ENCODE data around the gene DMD.

The DMD gene

DNA sequence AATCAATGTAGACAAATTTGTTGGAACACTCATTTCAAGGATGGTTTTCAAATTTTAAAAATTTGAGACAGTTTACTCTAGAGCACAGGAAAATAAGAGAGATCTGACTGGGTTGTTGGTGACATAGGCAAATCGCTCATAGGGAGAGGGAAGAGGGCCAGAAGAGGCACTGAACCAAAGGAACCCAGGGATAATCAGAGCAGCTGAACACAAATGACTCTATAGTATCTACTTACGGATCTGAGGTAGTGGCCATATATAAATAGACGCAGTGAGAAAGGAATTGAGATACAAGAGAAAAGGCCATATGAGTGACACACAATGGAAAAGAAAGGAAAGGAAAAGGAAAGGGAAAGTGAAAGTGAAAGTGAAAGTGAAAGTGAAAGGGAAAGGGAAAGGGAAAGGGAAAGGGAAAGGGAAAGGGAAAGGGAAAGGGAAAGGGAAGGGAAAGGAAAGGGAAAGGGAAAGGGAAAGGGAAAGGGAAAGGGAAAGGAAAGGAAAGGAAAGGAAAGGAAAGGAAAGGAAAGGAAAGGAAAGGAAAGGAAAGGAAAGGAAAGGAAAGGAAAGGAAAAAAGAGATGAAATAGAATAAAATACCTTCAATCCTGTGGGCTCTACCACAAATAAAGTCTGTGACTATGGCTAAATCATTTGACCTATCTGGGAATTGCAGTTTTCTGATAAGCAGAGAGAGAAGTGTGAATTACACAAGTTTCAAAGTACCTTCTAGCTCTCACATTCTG, 759.2 kb downstream of the DMD start:
- DNase-seq: peak in 2 of 3 donors; percentile 3 to 45

GRCh38 chrX:32448945-32449344, 762.4 kb downstream of the DMD start:
- no peak for DNase-seq

DNA sequence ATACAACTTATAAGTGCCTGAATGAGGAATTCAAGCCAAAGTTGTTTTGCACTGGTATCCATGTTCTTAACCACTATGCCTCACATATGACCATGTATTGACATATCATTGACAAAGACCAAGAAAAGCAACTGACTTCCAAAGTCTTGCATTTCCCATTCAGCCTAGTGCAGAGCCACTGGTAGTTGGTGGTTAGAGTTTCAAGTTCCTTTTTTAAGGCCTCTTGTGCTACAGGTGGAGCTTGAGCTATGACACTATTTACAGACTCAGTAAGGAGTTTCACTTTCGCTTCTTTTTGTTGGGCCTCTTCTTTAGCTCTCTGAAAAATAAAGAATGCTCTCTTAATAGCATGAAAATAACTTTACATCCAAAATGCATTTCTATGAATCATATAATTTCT, 763.0 kb downstream of the DMD start:
- peak; percentile 22 to 59 (median 29) for DNase-seq

- no peak for DNase-seq
Measured at GRCh38 chrX:32447640-32448039, 763.7 kb downstream of the DMD start.

GRCh38 chrX:32443841-32444240, 767.5 kb downstream of the DMD start:
- DNase-seq: no peak

GRCh38 chrX:32421266-32421665, 790.1 kb downstream of the DMD start:
- no peak for DNase-seq

DNA sequence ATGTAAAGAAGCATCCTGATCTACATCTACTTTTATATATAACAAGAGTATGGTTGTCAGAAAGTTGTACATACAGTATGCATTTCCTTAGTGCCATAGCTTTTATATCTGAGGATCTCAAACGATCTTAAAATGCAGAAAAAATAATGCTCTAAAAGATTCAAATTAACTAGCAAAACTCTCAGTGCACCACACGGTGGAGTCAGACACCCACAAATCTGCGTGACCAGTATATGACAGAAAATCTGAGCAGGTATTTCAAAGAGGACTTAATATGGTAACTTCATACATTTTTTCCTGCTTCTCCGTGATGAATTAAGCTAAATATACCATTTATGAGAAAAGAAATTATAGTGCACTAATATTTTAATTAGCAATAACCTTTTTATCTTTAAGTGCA, 803.0 kb downstream of the DMD start:
- peak in 2 of 3 donors; percentile 0 to 1 for DNase-seq

DNA sequence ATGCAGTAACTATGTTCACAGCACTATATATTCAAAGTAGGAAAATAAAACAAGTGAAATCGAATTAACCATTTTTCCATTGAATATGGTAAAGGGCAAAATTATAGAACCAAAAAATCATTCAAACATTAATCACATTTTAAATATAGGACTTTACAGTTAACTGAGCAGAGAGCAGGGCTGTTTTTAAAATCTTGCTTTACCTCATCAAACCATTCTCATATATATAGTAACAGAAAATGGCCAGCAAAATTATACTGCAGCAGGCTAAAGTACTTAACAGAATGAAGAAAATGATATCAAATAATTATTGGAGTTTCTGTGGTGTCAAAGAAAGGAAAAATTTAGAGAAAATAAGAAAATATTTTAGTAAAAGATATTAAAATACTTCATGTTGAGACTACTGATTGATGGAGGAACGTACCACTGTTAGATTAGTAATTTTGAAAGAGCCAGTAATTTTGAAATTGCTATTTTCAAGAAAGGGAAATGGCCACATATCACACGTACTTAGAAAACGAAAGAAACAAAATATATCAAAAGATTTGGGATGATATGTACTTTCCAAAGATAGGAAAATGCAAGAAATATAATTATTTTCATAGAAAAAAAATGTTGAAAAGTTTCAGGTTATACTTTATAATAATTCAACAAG, 813.7 kb downstream of the DMD start:
- DNase-seq: no peak

- no peak for DNase-seq
Measured at GRCh38 chrX:32395878-32396277, 815.5 kb downstream of the DMD start.

GRCh38 chrX:32392655-32393054, 818.7 kb downstream of the DMD start:
- DNase-seq: no peak

DNA sequence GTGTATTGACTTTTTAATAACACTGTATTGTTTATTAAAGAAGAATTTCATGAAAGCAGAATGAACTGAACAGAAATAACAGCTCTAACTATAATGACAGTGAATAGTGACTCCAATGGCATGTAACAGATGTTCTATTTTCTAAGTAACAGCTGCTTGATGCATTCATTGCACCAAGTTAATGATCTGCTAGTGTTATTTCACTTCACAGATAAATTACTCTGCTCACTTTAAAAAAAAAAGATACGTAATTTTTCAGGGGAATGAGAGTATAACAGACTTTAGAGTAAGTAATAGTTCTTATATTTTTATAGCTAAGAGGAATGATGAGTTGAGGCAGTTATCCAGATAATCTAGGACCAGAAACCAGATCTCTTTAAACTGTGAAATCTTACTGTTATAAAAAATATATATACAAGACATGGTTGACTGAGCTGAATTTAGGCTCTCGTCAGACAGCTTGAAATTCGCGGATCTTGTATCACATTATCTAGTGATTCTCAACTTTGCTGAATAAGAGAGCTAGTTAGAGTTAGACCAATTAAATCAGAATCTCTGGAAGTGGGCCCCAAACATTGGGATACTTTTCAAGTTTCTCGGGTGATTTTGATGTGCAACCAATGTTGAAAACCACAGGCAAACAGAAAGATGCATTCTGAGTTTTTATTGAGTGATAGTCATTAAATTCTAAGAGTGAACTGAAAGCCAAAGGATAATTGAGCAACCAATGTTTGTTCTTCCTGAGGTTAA, 840.7 kb downstream of the DMD start:
- no peak for DNase-seq

GRCh38 chrX:32293962-32294700, 917.2 kb downstream of the DMD start:
- no peak for DNase-seq

DNA sequence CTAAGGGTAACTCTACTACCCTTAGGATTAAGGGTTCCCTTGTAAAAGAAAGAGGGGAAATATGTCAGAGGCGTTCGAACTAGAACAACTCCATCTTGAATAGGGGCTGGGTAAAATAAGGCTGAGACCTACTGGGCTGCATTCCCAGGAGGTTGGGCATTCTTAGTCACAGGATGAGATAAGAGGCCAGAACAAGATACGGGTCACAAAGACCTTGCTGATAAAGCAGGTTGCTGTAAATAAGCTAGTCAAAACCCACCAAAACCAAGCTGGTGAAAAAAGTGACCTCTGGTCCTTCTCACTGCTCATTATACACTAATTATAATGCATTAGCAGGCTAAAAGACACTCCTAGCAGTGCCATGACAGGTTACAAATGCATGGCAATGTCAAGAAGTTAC, 922.0 kb downstream of the DMD start:
- no peak for DNase-seq

DNA sequence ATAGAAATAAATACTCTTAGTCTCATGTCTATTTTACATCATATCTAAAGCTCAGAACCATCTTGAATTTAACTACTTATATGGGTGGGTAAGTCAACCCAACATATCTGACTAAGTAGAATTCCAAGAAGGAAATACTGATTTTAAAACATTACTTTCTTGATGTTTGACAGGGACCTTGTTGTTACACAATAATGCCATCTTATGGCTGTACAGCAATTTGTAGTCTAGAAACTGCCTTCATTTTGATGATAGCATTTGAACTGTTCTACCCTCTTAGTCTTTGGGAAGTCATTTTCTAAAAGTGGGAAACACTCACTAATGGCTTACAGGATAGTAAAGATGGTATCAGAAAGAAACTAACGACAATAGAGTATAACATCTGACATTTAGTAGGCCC, 929.5 kb downstream of the DMD start:
- no peak for DNase-seq

- DNase-seq: no peak
Measured at GRCh38 chrX:32280921-32281320, 930.4 kb downstream of the DMD start.

DNA sequence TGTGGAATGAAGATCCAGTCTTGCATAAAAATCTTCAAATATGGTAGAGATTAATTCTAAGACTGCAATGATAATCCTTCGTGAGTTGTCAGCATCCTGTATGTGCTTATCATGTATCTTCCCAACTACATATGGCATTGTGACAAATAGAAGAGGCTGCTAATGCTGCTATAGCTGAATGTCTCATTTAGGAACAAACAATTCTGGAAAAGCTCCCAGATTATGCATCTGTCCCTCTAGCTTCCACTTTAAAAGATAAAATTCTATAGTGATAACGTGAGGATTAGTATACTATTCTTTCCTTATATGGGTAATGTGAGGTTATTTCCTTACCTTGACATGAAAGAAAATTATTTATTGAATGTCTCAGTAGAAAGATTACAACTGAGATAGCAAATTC, 930.9 kb downstream of the DMD start:
- no peak for DNase-seq

- no peak for DNase-seq
Measured at GRCh38 chrX:32276153-32276552, 935.2 kb downstream of the DMD start.

- no peak for DNase-seq
Measured at GRCh38 chrX:32269866-32270265, 941.5 kb downstream of the DMD start.

- no peak for DNase-seq
Measured at GRCh38 chrX:32268207-32268606, 943.1 kb downstream of the DMD start.

DNA sequence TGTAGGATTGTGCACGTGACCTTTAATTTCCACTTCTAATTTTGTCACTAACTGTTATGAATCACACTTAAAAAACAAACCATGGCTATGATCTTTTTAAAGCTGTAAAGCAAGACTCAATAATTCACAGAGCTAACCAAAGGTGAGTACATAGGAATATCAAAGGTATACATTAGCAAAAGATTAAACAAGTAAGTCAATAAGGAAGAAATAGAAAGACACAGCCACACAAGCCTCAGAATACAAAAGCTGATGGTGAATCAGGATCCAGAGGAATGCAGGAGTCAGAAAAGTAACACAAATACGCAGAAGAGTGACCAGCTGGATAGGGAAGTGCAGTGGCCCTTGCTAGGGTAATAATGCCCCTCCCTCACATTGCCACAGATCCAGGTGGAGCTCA, 943.6 kb downstream of the DMD start:
- no peak for DNase-seq

DNA sequence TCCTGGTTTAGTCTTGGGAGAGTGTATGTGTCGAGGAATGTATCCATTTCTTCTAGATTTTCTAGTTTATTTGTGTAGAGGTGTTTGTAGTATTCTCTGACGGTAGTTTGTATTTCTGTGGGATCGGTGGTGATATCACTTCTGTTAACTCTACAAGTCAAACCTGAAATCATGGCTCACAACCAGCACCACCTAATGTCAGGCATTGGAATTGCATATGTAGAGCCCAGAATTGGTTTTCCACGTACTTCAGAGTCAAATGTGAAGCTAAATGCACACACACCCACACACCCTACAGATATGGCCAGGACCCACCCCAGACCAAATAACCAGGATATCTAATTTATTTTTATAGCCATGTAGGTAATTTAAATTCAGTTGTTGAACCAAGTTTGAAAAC, 964.7 kb downstream of the DMD start:
- DNase-seq: peak in 1 of 3 donors; percentile 1

DNA sequence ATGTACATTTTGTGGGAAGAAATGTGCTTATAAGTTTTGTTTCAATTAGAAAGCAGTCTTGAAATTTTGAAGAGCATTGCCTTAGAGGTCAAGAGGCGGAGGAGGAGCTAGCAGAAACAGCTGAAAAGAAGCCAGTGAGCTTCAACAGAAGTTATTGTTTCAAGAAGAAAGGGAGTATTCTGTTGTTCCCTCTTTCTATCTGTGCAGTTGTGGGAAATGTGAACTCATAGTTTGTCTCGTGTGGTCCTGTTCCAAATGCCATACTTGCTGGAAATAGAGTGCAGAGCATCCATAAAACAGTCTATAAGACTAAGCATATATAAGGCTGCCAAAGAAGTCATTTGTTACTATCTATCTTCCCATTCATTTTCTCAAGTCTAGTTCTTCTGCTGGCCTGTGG, 1015.7 kb downstream of the DMD start:
- DNase-seq: no peak

- DNase-seq: no peak
Measured at GRCh38 chrX:32191316-32191715, 1020.0 kb downstream of the DMD start.
